Loucy (cell line): ENCODE measurements around the gene TENT4A.

ENCODE experiments used
- H2AFZ ChIP-seq: fragments of 200-600 bp; sonication (generic); 2 replicates; pipeline ENCODE4 v1.6.0; 2016; ENCODE audit warnings: antibody characterized with exemption, mild to moderate bottlenecking, low read length, moderate library complexity
- H3F3A ChIP-seq: fragments of 200-600 bp; 2 replicates; pipeline ENCODE4 v1.6.0; 2016; ENCODE audit warnings: antibody characterized with exemption, low read depth, mild to moderate bottlenecking
- H3K27me3 ChIP-seq: fragments of 200-600 bp; sonication (generic); 2 replicates; pipeline ENCODE4 v1.6.1; 2014; ENCODE audit warnings: low read length, mild to moderate bottlenecking; ENCODE audit not compliant: insufficient read depth, poor library complexity, severe bottlenecking
- H3K36me3 ChIP-seq: fragments of 200-600 bp; sonication (generic); 2 replicates; pipeline ENCODE4 v1.6.1; 2016; ENCODE audit warnings: low read length; ENCODE audit not compliant: insufficient read depth
- H3K4me1 ChIP-seq: fragments of 200-600 bp; sonication (generic); 2 replicates; pipeline ENCODE4 v1.5.1; 2014; ENCODE audit warnings: low read length, mild to moderate bottlenecking; ENCODE audit not compliant: insufficient read depth, poor library complexity, severe bottlenecking
- H3K4me2 ChIP-seq: fragments of 200-600 bp; sonication (generic); 2 replicates; pipeline ENCODE4 v1.6.0; 2014; ENCODE audit warnings: antibody characterized with exemption, low read length, low read depth, mild to moderate bottlenecking; ENCODE audit not compliant: poor library complexity, severe bottlenecking
- H3K4me3 ChIP-seq: fragments of 200-600 bp; sonication (generic); 2 replicates; pipeline ENCODE4 v1.5.1; 2014; ENCODE audit warnings: low read length, mild to moderate bottlenecking, mixed read lengths; ENCODE audit not compliant: poor library complexity, severe bottlenecking
- H3K79me2 ChIP-seq: fragments of 200-600 bp; sonication (generic); 2 replicates; pipeline ENCODE4 v1.6.1; 2014; ENCODE audit warnings: low read length; ENCODE audit not compliant: insufficient read depth
- H3K9ac ChIP-seq: fragments of 200-600 bp; sonication (generic); 2 replicates; pipeline ENCODE4 v1.6.0; 2014; ENCODE audit warnings: mild to moderate bottlenecking, low read depth, low read length, moderate library complexity; ENCODE audit not compliant: poor library complexity, severe bottlenecking
- H3K9me2 ChIP-seq: fragments of 200-600 bp; sonication (generic); replicated peaks from 2 replicates; pipeline ENCODE4 v1.6.1; 2016; ENCODE audit warnings: low read depth, low read length, mixed read lengths
- H3K9me3 ChIP-seq: fragments of 200-600 bp; sonication (generic); 2 replicates; pipeline ENCODE4 v1.6.1; 2014; ENCODE audit warnings: mild to moderate bottlenecking, antibody characterized with exemption, low read length, low read depth; ENCODE audit not compliant: insufficient read depth
- H4K20me1 ChIP-seq: fragments of 200-600 bp; sonication (generic); 2 replicates; pipeline ENCODE4 v1.6.0; 2014; ENCODE audit warnings: antibody characterized with exemption, low read length, mild to moderate bottlenecking; ENCODE audit not compliant: insufficient read depth, poor library complexity, severe bottlenecking
- EZH2phosphoT487 ChIP-seq: fragments of 200-600 bp; IDR thresholded peaks from 2 replicates; pipeline ENCODE4 v1.6.1; 2018; ENCODE audit warnings: antibody characterized with exemption, mild to moderate bottlenecking, moderate library complexity, borderline replicate concordance
- TF ChIP-seq, protein P1 (sequence below): fragments of 200-600 bp; sonication (generic); conservative IDR thresholded peaks from 2 replicates; pipeline ENCODE4 v1.5.1; 2014; ENCODE audit warnings: mild to moderate bottlenecking, antibody characterized with exemption, low read length

TENT4A gene

DNA sequence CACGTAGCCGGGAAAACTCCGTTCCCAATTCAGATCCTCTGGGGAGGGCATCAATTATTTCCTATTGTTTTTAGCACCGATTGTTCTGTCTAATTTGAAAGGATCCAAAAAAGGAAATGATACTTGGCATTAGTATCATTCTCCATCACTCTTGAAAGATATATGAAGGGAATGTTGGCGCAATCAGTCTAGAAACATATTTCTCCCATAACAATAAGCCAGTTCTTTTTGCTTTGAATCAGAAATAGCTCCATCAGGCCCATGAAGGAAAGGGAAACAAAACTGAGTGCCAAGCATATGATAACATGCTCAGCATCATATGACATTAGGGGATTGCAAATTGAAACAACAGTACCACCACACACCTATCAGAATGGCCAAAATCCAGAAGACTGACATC lies 40.2 kb upstream of the TENT4A start:
- H3K9ac ChIP-seq = no peak overlapping the region
- no peak overlapping the region for H2AFZ ChIP-seq
- H3K4me1 ChIP-seq = no peaks in the 10 kb centered on the region
- no peaks in the 10 kb centered on the region for H3K9me3 ChIP-seq
- H3K36me3 ChIP-seq = no peaks in the 10 kb centered on the region
- no peaks in the 10 kb centered on the region for H3K79me2 ChIP-seq
- H3K4me2 ChIP-seq = no peak overlapping the region
- TF ChIP-seq, protein P1, sequence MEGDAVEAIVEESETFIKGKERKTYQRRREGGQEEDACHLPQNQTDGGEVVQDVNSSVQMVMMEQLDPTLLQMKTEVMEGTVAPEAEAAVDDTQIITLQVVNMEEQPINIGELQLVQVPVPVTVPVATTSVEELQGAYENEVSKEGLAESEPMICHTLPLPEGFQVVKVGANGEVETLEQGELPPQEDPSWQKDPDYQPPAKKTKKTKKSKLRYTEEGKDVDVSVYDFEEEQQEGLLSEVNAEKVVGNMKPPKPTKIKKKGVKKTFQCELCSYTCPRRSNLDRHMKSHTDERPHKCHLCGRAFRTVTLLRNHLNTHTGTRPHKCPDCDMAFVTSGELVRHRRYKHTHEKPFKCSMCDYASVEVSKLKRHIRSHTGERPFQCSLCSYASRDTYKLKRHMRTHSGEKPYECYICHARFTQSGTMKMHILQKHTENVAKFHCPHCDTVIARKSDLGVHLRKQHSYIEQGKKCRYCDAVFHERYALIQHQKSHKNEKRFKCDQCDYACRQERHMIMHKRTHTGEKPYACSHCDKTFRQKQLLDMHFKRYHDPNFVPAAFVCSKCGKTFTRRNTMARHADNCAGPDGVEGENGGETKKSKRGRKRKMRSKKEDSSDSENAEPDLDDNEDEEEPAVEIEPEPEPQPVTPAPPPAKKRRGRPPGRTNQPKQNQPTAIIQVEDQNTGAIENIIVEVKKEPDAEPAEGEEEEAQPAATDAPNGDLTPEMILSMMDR = no peak
- TF ChIP-seq EZH2phosphoT487 = no peak
- H3F3A ChIP-seq = no peaks in the 10 kb centered on the region
- no peaks in the 10 kb centered on the region for H3K9me2 ChIP-seq
- H3K4me3 ChIP-seq = no peak overlapping the region
- no peaks in the 10 kb centered on the region for H3K27me3 ChIP-seq
- H4K20me1 ChIP-seq = no peaks in the 10 kb centered on the region

DNA sequence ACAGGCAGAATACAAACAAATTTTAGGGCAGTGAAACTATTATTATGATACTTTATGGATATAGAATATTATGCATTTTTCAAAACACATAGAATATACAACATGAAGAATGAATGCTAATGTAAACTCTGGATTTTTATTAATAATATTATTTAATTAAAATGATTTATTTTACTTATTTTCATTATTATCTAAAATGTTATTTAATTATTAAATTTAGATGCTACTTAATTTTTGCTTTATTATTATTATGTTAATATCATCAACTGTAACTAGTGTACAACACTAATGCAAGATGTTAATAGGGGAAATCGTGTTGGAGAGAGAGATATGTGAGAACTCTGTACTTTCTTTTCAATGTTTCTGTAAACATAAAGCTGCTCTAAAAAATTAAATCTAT lies 39.3 kb upstream of the TENT4A start:
- no peak for TF ChIP-seq EZH2phosphoT487
- TF ChIP-seq, protein P1 = no peak
- Histone ChIP-seq H3K9ac (no peak overlapping the region), H3K79me2 (no peaks in the 10 kb centered on the region), H3K4me2 (no peak overlapping the region), H3K27me3 (no peaks in the 10 kb centered on the region), H3K4me3 (no peak overlapping the region), H3K9me3 (no peaks in the 10 kb centered on the region), H2AFZ (no peak overlapping the region), H4K20me1 (no peaks in the 10 kb centered on the region), H3K36me3 (no peaks in the 10 kb centered on the region), H3F3A (no peaks in the 10 kb centered on the region), H3K9me2 (no peaks in the 10 kb centered on the region), H3K4me1 (no peaks in the 10 kb centered on the region)

DNA sequence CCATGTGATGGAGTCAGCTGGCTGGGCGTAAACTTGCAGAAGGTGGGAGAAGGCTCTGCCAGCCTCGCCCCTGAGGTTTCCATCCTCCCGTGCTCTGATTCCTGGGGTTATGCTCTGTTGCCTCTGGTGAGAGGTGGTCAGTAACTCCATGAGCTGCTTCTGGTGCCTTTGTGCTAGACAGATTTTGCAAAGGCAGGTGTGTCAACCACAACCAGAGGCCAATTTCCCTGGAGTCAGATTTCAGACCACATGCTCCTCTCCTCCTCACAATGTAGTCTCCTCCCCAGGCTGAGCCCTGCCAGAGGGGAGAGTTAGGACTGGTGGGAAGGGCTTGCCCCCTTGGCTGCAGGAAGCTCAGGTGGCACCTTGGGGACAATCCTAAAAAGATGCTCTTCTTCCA lies 38.8 kb upstream of the TENT4A start:
- H4K20me1 ChIP-seq = no peaks in the 10 kb centered on the region
- H3K9ac ChIP-seq = no peak overlapping the region
- H3F3A ChIP-seq = no peaks in the 10 kb centered on the region
- H3K4me3 ChIP-seq = no peak overlapping the region
- TF ChIP-seq, protein P1 = no peak
- no peak for TF ChIP-seq EZH2phosphoT487
- no peaks in the 10 kb centered on the region for H3K36me3 ChIP-seq
- no peak overlapping the region for H2AFZ ChIP-seq
- H3K79me2 ChIP-seq = no peaks in the 10 kb centered on the region
- no peak overlapping the region for H3K4me2 ChIP-seq
- no peaks in the 10 kb centered on the region for H3K27me3 ChIP-seq
- H3K4me1 ChIP-seq = no peaks in the 10 kb centered on the region
- H3K9me2 ChIP-seq = no peaks in the 10 kb centered on the region
- H3K9me3 ChIP-seq = no peaks in the 10 kb centered on the region
